ENCODE data around the gene GLP2R. TPM values are rescaled to one million over a fixed set of nuclear protein-coding genes. Genes with fewer than 3 reads are reported as not detected.
A peak's percentile ranks its signal among the peaks of the same experiment; 100 is the strongest.

The GLP2R gene
- total RNA-seq, 1 experiment from 2014 or later: not detected

GRCh38 chr17:9922012-9922848 is 96.5 kb downstream of the GLP2R start:
- no peak for DNase-seq (ENCODE audit: low spot score)

GRCh38 chr17:9924735-9925191 is 99.0 kb downstream of the GLP2R start:
- peak; percentile 70 for DNase-seq (ENCODE audit: low spot score)

- no peak for DNase-seq (ENCODE audit: low spot score)
Observed at GRCh38 chr17:9925457-9925856, 99.7 kb downstream of the GLP2R start.

- DNase-seq (ENCODE audit: low spot score): no peak
Observed at GRCh38 chr17:9926150-9926804, 100.6 kb downstream of the GLP2R start.

- peak; percentile 63 for DNase-seq (ENCODE audit: low spot score)
Observed at GRCh38 chr17:9928601-9929333, 103.0 kb downstream of the GLP2R start.

GRCh38 chr17:9929871-9930270 is 104.1 kb downstream of the GLP2R start:
- DNase-seq (ENCODE audit: low spot score): no peak

GRCh38 chr17:9931144-9931741 is 105.5 kb downstream of the GLP2R start:
- no peak for DNase-seq (ENCODE audit: low spot score)

- DNase-seq (ENCODE audit: low spot score): no peak
Observed at GRCh38 chr17:9932491-9932890, 106.8 kb downstream of the GLP2R start.

DNA sequence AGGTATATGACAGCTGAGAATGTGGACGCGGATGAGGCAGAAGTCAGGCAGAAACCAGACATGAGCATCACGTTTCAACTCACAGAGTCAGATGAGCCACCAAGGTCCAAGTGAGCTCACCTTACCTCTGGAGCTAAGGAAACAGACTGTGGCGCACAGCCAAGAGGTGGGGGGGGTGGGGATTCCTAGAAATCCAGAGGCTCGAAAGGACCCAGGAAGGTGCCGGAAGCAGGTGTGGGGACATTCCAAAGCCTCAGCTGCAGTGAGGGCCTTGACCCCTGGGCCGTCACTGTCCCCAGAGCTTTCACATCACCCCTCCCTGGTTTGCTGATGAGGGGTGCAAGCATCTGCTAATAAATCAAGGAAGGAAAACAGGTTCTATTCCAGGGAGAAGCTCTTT is 108.6 kb downstream of the GLP2R start:
- no peak for DNase-seq (ENCODE audit: low spot score)

DNA sequence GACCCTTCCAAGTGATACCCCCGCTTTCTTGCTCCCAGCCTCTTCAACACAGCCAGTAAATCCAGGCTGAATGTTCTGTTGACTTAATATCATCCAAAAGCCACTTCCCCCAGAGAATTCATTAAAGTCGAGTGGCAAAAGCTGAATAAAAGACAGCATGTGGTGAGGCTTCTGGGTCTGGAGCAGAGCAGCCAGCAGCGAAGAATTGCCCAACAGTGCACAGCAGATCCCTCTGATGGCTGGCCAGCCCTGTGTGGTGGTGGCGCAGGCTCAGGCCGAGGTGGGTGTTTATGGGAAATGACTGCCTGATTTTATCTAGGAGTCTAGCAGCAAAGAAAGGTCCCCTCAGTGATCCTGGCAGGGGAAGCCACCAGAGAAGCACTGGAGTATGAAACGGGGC is 109.7 kb downstream of the GLP2R start:
- DNase-seq (ENCODE audit: low spot score): no peak

GRCh38 chr17:9936095-9936494 is 110.4 kb downstream of the GLP2R start:
- no peak for DNase-seq (ENCODE audit: low spot score)

- no peak for DNase-seq (ENCODE audit: low spot score)
Observed at GRCh38 chr17:9937241-9937761, 111.6 kb downstream of the GLP2R start.

DNA sequence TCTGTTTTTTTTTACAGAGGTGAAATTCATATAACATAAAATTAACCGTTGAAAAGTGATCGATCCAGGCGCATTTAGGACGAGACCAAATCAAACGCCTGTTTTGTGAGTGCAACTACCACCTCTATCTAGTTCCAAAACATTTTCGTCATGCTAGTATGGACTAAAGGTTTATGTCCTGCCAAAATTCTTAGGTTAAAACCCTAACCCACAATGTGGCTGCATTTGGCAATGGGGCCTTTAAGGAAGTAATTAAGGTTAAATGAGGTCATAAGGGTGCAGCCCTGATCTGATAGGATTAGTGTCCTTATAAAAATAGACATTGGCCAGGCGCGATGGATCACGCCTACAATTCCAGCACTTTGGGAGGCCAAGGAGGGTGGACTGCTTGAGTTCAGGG is 112.2 kb downstream of the GLP2R start:
- no peak for DNase-seq (ENCODE audit: low spot score)

GRCh38 chr17:9938764-9939163 is 113.0 kb downstream of the GLP2R start:
- no peak for DNase-seq (ENCODE audit: low spot score)

- DNase-seq (ENCODE audit: low spot score): no peak
Observed at GRCh38 chr17:9940841-9941240, 115.1 kb downstream of the GLP2R start.

GRCh38 chr17:9941305-9941704 is 115.6 kb downstream of the GLP2R start:
- DNase-seq (ENCODE audit: low spot score): no peak

Other genes with a start within 250 kb of the GLP2R start
- not detected in 2 replicates for gene CFAP52, start 249.3 kb upstream of the GLP2R start, total RNA-seq (2014; rRNA removed; shearing (Covaris generic))
- gene USP43, start 180.4 kb upstream of the GLP2R start, total RNA-seq (2014; rRNA removed; shearing (Covaris generic)): 13.6 and 21.7 TPM in 2 replicates
- not detected in 2 replicates for gene DHRS7C, start 34.3 kb upstream of the GLP2R start, total RNA-seq (2014; rRNA removed; shearing (Covaris generic))
- gene GSG1L2, start 3.8 kb upstream of the GLP2R start, total RNA-seq (2014; rRNA removed; shearing (Covaris generic)): not detected in 2 replicates
- not detected in 2 replicates for gene RCVRN, start 79.3 kb downstream of the GLP2R start, total RNA-seq (2014; rRNA removed; shearing (Covaris generic))

Measured in HT-29 (cell line).